Prostate gland (tissue), 2 donors: Measurements from ENCODE around the gene GRAMD4. TPM values are rescaled to one million over a fixed set of nuclear protein-coding genes. Genes with fewer than 3 reads are reported as not detected.

Source experiments
- DNase-seq: peaks from one replicate; pipeline ENCODE4 v3.0.0-alpha.2; 2019; ENCODE audit warnings: low spot score
- H3K27ac ChIP-seq, 2 donors: fragments of 200-600 bp; sonication (generic); 2 replicates each; pipeline ENCODE4 v1.5.1; 2017 to 2019
- H3K27me3 ChIP-seq: fragments of 200-600 bp; sonication (generic); replicated peaks from 2 replicates; pipeline ENCODE4 v1.5.1; 2019; ENCODE audit not compliant: insufficient read depth
- H3K36me3 ChIP-seq, 2 donors: fragments of 200-600 bp; sonication (generic); 1 replicate in 1 of 2; 2 replicates in 1 of 2; pipeline versions ENCODE4 v1.5.1 to v1.8.1; 2017 to 2019
- H3K4me1 ChIP-seq: fragments of 200-600 bp; sonication (generic); replicated peaks from 2 replicates; pipeline ENCODE4 v1.5.1; 2019
- H3K4me3 ChIP-seq, 2 donors: fragments of 200-600 bp; sonication (generic); 2 replicates each; pipeline ENCODE4 v1.5.1; 2017 to 2019
- H3K9me3 ChIP-seq: fragments of 200-600 bp; sonication (generic); 2 replicates; pipeline ENCODE4 v1.5.1; 2017
- POLR2A ChIP-seq: fragments of 450-650 bp; IDR thresholded peaks from one replicate; pipeline ENCODE4 v1.6.1; 2016; ENCODE audit warnings: antibody characterized with exemption, mild to moderate bottlenecking
- POLR2AphosphoS5 ChIP-seq: sonication (generic); formaldehyde crosslinking; IDR thresholded peaks from one replicate; pipeline ENCODE4 v1.6.1; 2017; ENCODE audit warnings: antibody characterized with exemption
- WGBS: methylation state at CpG from one replicate; pipeline ENCODE4 v1.1.5; 2018; 5-methylcytosine and 5-hydroxymethylcytosine counted together
- intact Hi-C: fragments of 100-400 bp; cut with DNase I; formaldehyde crosslinking; loops from one replicate; pipeline ENCODE4 v1.14.2; 2022
- total RNA-seq, 2 donors: library from RNA; depleted of rRNA; stranded (reverse); fragments of >200 nt; gene quantifications; one replicate each; pipeline ENCODE4 v1.1.0, GENCODE V29; 2016
- TF ChIP-seq, protein P1 (sequence below), 4 experiments: fragments of 200-600 bp in 2 of 4; fragments of 450-650 bp in 2 of 4; sonication (generic) in 2 of 4; IDR thresholded peaks; 1 replicate in 3 of 4; 2 replicates in 1 of 4; pipeline ENCODE4 v1.5.1; 2016 to 2019; ENCODE audit warnings: antibody characterized with exemption in 4 of 4, mild to moderate bottlenecking in 2 of 4, moderate library complexity in 2 of 4

GRAMD4 gene
- total RNA-seq, 2 donors from 2014 or later = 12.1 to 20.2 TPM

DNA sequence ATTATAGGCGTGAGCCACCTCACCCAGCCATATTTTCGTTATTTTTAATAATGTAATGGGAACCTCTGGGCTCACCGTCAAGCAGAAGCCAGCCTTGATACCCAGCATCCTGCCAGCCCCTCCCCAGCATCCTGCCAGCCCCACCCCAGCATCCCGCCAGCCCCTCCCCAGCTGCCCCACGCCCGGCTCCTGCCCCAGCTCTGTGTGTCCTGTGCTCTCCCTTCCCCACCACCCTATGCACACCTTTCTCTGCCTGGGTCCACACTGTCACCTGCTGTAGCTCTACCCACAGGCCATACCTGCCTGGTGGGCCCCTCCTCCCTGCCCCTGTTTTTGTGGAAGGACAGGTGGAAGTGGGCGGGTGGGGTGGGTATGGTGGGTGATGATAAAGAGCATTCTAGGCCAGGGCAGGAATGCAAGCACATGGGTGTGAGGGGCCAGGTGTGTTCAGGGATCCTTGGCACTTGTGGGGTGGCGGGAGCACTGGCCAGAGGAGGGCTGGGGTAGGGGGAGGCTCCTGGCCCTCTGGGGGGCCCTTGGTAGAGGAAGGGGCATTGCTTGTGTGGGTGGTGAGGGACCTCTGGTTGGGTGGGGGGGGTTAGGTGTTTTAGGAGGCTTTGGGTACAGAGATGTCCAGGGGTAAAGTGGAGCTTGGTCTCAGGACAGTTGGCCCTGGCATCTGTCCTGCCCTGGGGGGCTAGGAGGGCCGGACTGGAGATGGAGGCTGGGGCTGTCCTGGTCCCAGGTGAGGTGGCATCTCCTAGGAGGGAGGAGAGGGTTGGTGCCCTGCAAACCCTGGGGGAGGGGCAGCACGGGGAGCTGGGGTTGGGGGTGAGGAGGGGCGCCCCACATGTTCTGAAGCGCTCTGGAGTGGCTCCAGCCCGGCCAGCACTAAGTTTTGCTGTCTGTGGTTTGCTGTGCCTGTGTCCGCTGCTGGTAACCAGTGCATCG is 25.9 kb upstream of the GRAMD4 start:
- TF ChIP-seq, protein P1, sequence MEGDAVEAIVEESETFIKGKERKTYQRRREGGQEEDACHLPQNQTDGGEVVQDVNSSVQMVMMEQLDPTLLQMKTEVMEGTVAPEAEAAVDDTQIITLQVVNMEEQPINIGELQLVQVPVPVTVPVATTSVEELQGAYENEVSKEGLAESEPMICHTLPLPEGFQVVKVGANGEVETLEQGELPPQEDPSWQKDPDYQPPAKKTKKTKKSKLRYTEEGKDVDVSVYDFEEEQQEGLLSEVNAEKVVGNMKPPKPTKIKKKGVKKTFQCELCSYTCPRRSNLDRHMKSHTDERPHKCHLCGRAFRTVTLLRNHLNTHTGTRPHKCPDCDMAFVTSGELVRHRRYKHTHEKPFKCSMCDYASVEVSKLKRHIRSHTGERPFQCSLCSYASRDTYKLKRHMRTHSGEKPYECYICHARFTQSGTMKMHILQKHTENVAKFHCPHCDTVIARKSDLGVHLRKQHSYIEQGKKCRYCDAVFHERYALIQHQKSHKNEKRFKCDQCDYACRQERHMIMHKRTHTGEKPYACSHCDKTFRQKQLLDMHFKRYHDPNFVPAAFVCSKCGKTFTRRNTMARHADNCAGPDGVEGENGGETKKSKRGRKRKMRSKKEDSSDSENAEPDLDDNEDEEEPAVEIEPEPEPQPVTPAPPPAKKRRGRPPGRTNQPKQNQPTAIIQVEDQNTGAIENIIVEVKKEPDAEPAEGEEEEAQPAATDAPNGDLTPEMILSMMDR (IDR thresholded peaks at IDR 0.05) = no peak
- TF ChIP-seq POLR2A (no peak), POLR2AphosphoS5 (no peak)
- Histone ChIP-seq H3K4me3 (no peak overlapping the region), H3K27me3 (no peaks in the 10 kb centered on the region), H3K27ac (no peak overlapping the region), H3K4me1 (peaks cover 5% of the 10 kb centered on the region), H3K9me3 (no peaks in the 10 kb centered on the region), H3K36me3 (no peaks in the 10 kb centered on the region)
- intact Hi-C loops = no loop called here
- no peak for DNase-seq
- WGBS = 87% methylated on average over 15 of the region's 15 CpGs

DNA sequence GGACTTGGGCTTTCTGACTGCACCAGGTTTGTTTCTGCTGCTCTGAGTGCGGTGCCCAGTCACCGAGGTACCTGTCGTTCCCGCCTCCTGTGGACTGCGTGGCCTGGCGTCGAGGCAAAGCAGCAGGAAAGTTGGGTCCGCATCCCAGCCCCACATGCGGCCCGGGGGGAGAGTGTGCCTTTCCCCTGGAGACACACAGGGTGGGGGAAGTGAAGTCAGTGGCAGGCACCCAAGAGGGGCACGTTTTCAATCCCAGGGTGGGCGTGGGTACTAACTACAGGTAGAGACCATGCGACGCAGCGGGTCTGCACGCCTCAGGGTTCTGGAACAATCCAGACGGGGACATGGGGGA is 25.3 kb upstream of the GRAMD4 start:
- DNase-seq = no peak
- H3K4me1 ChIP-seq = peaks cover 5% of the 10 kb centered on the region
- no peaks in the 10 kb centered on the region for H3K36me3 ChIP-seq
- H3K9me3 ChIP-seq = no peaks in the 10 kb centered on the region
- no peaks in the 10 kb centered on the region for H3K27me3 ChIP-seq
- TF ChIP-seq POLR2A = no peak
- TF ChIP-seq POLR2AphosphoS5 = no peak
- 93% methylated on average over 17 of the region's 17 CpGs for WGBS
- H3K27ac ChIP-seq = no peak overlapping the region
- no peak overlapping the region for H3K4me3 ChIP-seq
- intact Hi-C loops = no loop called here

DNA sequence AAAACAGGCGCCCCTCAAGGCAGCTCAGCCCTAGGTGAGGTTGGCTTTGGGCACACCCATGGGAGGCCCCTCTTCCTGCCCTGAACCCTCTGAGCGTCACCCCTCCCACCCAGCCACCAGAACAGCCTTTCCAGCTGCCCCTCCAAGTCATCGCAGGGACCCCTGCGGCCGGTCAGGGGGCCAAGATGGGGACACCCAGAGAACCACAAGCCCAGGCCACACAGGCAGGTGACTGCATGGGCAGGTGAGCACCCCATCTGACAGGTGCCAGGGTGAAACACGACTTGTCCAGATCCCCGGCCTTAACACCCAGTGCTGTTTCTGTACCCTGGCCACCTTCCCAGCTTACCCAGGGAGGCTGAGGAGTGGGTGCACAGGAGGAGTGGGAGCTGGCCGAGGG is 24.6 kb upstream of the GRAMD4 start:
- H3K4me1 ChIP-seq = peaks cover 5% of the 10 kb centered on the region
- no peak for TF ChIP-seq POLR2AphosphoS5
- TF ChIP-seq, protein P1 (IDR thresholded peaks at IDR 0.05) = no peak
- TF ChIP-seq POLR2A = no peak
- 76% methylated on average over 6 of the region's 8 CpGs for WGBS

DNA sequence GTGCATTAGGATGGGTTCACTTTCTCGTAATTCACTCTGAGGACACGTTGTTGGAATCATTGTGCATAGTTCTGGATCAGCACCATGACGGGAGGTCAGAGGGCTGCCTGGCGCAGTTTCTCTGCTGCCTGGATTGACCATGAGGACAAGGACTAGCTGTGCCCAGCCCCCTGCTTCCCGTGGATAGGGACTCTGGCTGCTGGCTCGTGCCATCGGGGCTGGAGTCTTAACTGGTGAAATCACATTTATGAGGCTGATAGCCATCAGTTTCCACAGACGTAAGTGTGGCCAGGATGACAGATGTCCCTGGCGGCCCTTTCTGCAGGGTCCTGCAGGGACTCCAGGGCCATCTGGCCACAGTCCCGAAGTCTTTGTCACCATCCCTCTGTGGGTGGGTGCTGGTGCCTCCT is 24.1 kb upstream of the GRAMD4 start:
- intact Hi-C loops = no loop called here
- 19% methylated on average over 10 of the region's 10 CpGs for WGBS
- H3K9me3 ChIP-seq = no peaks in the 10 kb centered on the region
- no peak for DNase-seq
- H3K4me1 ChIP-seq = peaks cover 5% of the 10 kb centered on the region
- TF ChIP-seq, protein P1 (IDR thresholded peaks at IDR 0.05) = no peak
- TF ChIP-seq POLR2A (no peak), POLR2AphosphoS5 (no peak)
- no peaks in the 10 kb centered on the region for H3K36me3 ChIP-seq
- H3K27me3 ChIP-seq = no peaks in the 10 kb centered on the region
- H3K4me3 ChIP-seq = no peak overlapping the region
- no peak overlapping the region for H3K27ac ChIP-seq

More for the DNA sequence above, 24.6 kb upstream of the GRAMD4 start:
- Histone ChIP-seq H3K9me3 (no peaks in the 10 kb centered on the region), H3K36me3 (no peaks in the 10 kb centered on the region), H3K27ac (no peak overlapping the region), H3K4me3 (no peak overlapping the region), H3K27me3 (no peaks in the 10 kb centered on the region)
- no peak for DNase-seq
- intact Hi-C loops = no loop called here

DNA sequence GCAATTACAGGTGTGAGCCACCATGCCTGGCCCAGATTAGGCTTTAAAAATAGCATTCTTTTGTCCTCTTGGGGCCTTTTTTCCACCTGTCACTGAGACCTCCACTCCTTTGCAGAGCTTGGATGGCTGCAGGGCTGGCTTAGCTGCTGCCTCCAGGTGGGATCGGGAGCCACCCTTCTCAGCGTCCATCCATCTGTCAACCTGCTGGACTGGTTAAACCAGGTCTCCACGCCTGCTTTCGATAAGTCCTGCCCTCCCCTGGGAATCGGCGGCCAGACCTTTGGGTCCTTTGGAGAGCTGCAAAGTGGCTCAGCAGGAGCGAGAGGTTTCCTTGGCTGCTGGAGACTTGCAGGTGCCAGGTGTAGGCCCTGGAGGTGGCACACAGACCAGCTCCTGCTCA is 23.4 kb upstream of the GRAMD4 start:
- peaks cover 5% of the 10 kb centered on the region for H3K4me1 ChIP-seq

More for the DNA sequence above, 23.4 kb upstream of the GRAMD4 start:
- peak; percentile 90 for TF ChIP-seq POLR2AphosphoS5
- TF ChIP-seq, protein P1 (IDR thresholded peaks at IDR 0.05) = peak in 3 of 4 experiments; percentile 11 to 54 (median 46)
- TF ChIP-seq POLR2A = no peak
- H3K36me3 ChIP-seq = no peaks in the 10 kb centered on the region
- no peaks in the 10 kb centered on the region for H3K9me3 ChIP-seq
- no peak overlapping the region for H3K4me3 ChIP-seq
- no peaks in the 10 kb centered on the region for H3K27me3 ChIP-seq
- intact Hi-C loops = no loop called here
- WGBS = 48% methylated on average over 7 of the region's 7 CpGs
- peak; percentile 93 for DNase-seq
- H3K27ac ChIP-seq = no peak overlapping the region
